ENCODE measurements around the gene PTPRM. TPM values are rescaled to one million over a fixed set of nuclear protein-coding genes. Genes with fewer than 3 reads are reported as not detected.

PTPRM gene
- total RNA-seq, 1 experiment from 2014 or later: 1.6 TPM

DNA sequence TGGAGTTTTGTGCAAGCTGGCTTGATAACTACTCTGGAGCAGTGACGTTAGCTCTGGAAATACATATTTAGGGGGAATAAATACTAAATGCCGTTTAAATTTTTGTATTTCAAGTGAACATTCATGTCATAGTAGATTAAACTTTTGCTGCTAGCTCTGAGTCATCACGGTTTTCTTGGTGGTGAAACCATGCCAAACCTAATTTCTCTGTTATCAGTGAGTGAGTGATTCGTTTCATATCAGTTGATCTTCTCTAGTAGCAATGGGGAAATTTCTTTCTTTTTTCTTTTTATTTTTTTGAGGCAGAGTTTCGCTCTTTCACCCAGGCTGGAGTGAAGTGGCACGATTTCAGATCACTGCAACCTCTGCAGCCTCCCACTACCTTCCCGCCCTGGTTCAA lies 211.1 kb downstream of the PTPRM start:
- H3K27me3 ChIP-seq (ENCODE audit: control insufficient read depth, insufficient read depth, low read length): no peaks in the 10 kb centered on the region
- no peaks in the 10 kb centered on the region for H3K9me3 ChIP-seq (ENCODE audit: control insufficient read depth, insufficient read depth, low read depth, low read length)
- ChIA-PET POLR2A (no interaction called here), CTCF (no interaction called here)
- DNase-seq (ENCODE audit: low read depth, low spot score): no peak
- H3K4me3 ChIP-seq (ENCODE audit: low read depth in 2 of 2, low read length in 2 of 2): no peak overlapping the region
- intact Hi-C loops (cut with micrococcal nuclease; ENCODE audit: unreplicated experiment): no loop called here
- ATAC-seq: no peak
- TF ChIP-seq, protein P1, sequence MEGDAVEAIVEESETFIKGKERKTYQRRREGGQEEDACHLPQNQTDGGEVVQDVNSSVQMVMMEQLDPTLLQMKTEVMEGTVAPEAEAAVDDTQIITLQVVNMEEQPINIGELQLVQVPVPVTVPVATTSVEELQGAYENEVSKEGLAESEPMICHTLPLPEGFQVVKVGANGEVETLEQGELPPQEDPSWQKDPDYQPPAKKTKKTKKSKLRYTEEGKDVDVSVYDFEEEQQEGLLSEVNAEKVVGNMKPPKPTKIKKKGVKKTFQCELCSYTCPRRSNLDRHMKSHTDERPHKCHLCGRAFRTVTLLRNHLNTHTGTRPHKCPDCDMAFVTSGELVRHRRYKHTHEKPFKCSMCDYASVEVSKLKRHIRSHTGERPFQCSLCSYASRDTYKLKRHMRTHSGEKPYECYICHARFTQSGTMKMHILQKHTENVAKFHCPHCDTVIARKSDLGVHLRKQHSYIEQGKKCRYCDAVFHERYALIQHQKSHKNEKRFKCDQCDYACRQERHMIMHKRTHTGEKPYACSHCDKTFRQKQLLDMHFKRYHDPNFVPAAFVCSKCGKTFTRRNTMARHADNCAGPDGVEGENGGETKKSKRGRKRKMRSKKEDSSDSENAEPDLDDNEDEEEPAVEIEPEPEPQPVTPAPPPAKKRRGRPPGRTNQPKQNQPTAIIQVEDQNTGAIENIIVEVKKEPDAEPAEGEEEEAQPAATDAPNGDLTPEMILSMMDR (IDR thresholded peaks at IDR 0.05): no peak
- TF ChIP-seq TCF7L2 (IDR thresholded peaks at IDR 0.05; ENCODE audit: low read depth, low read length): no peak
- TF ChIP-seq POLR2AphosphoS5 (IDR thresholded peaks at IDR 0.05; ENCODE audit: low read depth, low read length): no peak
- no peak for TF ChIP-seq SIN3A (IDR thresholded peaks at IDR 0.05; ENCODE audit: borderline replicate concordance, insufficient read depth, low read depth, low read length)
- TF ChIP-seq, protein P2, sequence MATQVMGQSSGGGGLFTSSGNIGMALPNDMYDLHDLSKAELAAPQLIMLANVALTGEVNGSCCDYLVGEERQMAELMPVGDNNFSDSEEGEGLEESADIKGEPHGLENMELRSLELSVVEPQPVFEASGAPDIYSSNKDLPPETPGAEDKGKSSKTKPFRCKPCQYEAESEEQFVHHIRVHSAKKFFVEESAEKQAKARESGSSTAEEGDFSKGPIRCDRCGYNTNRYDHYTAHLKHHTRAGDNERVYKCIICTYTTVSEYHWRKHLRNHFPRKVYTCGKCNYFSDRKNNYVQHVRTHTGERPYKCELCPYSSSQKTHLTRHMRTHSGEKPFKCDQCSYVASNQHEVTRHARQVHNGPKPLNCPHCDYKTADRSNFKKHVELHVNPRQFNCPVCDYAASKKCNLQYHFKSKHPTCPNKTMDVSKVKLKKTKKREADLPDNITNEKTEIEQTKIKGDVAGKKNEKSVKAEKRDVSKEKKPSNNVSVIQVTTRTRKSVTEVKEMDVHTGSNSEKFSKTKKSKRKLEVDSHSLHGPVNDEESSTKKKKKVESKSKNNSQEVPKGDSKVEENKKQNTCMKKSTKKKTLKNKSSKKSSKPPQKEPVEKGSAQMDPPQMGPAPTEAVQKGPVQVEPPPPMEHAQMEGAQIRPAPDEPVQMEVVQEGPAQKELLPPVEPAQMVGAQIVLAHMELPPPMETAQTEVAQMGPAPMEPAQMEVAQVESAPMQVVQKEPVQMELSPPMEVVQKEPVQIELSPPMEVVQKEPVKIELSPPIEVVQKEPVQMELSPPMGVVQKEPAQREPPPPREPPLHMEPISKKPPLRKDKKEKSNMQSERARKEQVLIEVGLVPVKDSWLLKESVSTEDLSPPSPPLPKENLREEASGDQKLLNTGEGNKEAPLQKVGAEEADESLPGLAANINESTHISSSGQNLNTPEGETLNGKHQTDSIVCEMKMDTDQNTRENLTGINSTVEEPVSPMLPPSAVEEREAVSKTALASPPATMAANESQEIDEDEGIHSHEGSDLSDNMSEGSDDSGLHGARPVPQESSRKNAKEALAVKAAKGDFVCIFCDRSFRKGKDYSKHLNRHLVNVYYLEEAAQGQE (IDR thresholded peaks at IDR 0.05; ENCODE audit: insufficient read depth in 1 of 2, low read depth in 2 of 2, low read length in 1 of 2): no peak
- no peak overlapping the region for H3K27ac ChIP-seq (ENCODE audit: low read length)
- no peaks in the 10 kb centered on the region for H3K36me3 ChIP-seq (ENCODE audit: control insufficient read depth, insufficient read depth, low read length)
- H3K4me1 ChIP-seq (ENCODE audit: control insufficient read depth, insufficient read depth, low read length): no peaks in the 10 kb centered on the region
- in situ Hi-C loops (cut with HindIII; ENCODE audit: low pct_unique_long_range_greater_than_20kb, low sequenced_read_pairs): no loop called here
- no TSS peak for BruUV-seq (replicated peaks)

GRCh38 chr18:7779211-7779610 lies 212.1 kb downstream of the PTPRM start:
- CTCF ChIA-PET: no interaction called here
- TF ChIP-seq, protein P2 (IDR thresholded peaks at IDR 0.05; ENCODE audit: insufficient read depth in 1 of 2, low read depth in 2 of 2, low read length in 1 of 2): no peak
- TF ChIP-seq SIN3A (IDR thresholded peaks at IDR 0.05; ENCODE audit: borderline replicate concordance, insufficient read depth, low read depth, low read length): no peak
- TF ChIP-seq TCF7L2 (IDR thresholded peaks at IDR 0.05; ENCODE audit: low read depth, low read length): no peak
- TF ChIP-seq POLR2AphosphoS5 (IDR thresholded peaks at IDR 0.05; ENCODE audit: low read depth, low read length): no peak
- TF ChIP-seq, protein P1 (IDR thresholded peaks at IDR 0.05): no peak
- no peak overlapping the region for H3K4me3 ChIP-seq (ENCODE audit: low read depth in 2 of 2, low read length in 2 of 2)
- DNase-seq (ENCODE audit: low read depth, low spot score) (no peak), ATAC-seq (no peak)
- no peaks in the 10 kb centered on the region for H3K9me3 ChIP-seq (ENCODE audit: control insufficient read depth, insufficient read depth, low read depth, low read length)
- H3K4me1 ChIP-seq (ENCODE audit: control insufficient read depth, insufficient read depth, low read length): no peaks in the 10 kb centered on the region
- POLR2A ChIA-PET: no interaction called here
- BruUV-seq (replicated peaks): no TSS peak
- no peak overlapping the region for H3K27ac ChIP-seq (ENCODE audit: low read length)
- intact Hi-C loops (cut with micrococcal nuclease; ENCODE audit: unreplicated experiment): no loop called here
- no peaks in the 10 kb centered on the region for H3K27me3 ChIP-seq (ENCODE audit: control insufficient read depth, insufficient read depth, low read length)
- in situ Hi-C loops (cut with HindIII; ENCODE audit: low pct_unique_long_range_greater_than_20kb, low sequenced_read_pairs): no loop called here
- no peaks in the 10 kb centered on the region for H3K36me3 ChIP-seq (ENCODE audit: control insufficient read depth, insufficient read depth, low read length)

All from Panc1 (cell line).